Activated B cell treated with CpG ODN at 0.5 μM for 24 hours (primary cell): ENCODE measurements around the gene USP35. TPM values are rescaled to one million over a fixed set of nuclear protein-coding genes. Genes with fewer than 3 reads are reported as not detected.

Source experiments
- ATAC-seq: fragments of 200-7000 bp; cut with Tn5 transposase; one replicate; pipeline ENCODE4 v1.10.0; 2021; ENCODE audit warnings: low read depth, mild to moderate bottlenecking, moderate library complexity
- CTCF ChIA-PET: fragments of 350-600 bp; sonication (Branson Sonifier 250); formaldehyde crosslinking; loops from one replicate; lab custom pipeline; 2021; ENCODE audit warnings: antibody characterized with exemption; lab: Charles Lee
- POLR2A ChIA-PET: fragments of 350-600 bp; sonication (Branson Sonifier 250); formaldehyde crosslinking; loops from one replicate; lab custom pipeline; 2021; ENCODE audit warnings: antibody characterized with exemption; lab: Charles Lee
- DNase-seq: peaks from one replicate; pipeline ENCODE4 v3.0.0; 2022
- H3K27ac Mint-ChIP-seq: one replicate; pipeline ENCODE4 v1.8.0; 2020; ENCODE audit warnings: mixed read lengths
- H3K27me3 Mint-ChIP-seq: one replicate; pipeline ENCODE4 v1.8.0; 2021; ENCODE audit warnings: mixed read lengths
- H3K36me3 Mint-ChIP-seq: one replicate; pipeline ENCODE4 v1.8.0; 2021; ENCODE audit warnings: low read depth, mixed read lengths
- H3K4me1 Mint-ChIP-seq: one replicate; pipeline ENCODE4 v1.8.0; 2021; ENCODE audit warnings: mixed read lengths
- H3K4me3 Mint-ChIP-seq: one replicate; pipeline ENCODE4 v1.8.0; 2020; ENCODE audit warnings: mild to moderate bottlenecking, mixed read lengths
- H3K9me3 Mint-ChIP-seq: one replicate; pipeline ENCODE4 v1.8.0; 2020; ENCODE audit warnings: mixed read lengths
- intact Hi-C: fragments of 100-400 bp; cut with micrococcal nuclease; formaldehyde crosslinking; loops from one replicate; pipeline ENCODE4 v1.15.1; 2024
- total RNA-seq: library from RNA; stranded (reverse); gene quantifications from 2 replicates; pipeline ENCODE4 v1.2.3, GENCODE V29; 2022
- TF ChIP-seq, protein P1 (sequence below): fragments of 200-600 bp; IDR thresholded peaks from one replicate; pipeline ENCODE4 v1.8.0; 2022; ENCODE audit warnings: antibody characterized with exemption, mild to moderate bottlenecking

The USP35 gene
- total RNA-seq, 1 donor from 2014 or later: 4.9 TPM

DNA sequence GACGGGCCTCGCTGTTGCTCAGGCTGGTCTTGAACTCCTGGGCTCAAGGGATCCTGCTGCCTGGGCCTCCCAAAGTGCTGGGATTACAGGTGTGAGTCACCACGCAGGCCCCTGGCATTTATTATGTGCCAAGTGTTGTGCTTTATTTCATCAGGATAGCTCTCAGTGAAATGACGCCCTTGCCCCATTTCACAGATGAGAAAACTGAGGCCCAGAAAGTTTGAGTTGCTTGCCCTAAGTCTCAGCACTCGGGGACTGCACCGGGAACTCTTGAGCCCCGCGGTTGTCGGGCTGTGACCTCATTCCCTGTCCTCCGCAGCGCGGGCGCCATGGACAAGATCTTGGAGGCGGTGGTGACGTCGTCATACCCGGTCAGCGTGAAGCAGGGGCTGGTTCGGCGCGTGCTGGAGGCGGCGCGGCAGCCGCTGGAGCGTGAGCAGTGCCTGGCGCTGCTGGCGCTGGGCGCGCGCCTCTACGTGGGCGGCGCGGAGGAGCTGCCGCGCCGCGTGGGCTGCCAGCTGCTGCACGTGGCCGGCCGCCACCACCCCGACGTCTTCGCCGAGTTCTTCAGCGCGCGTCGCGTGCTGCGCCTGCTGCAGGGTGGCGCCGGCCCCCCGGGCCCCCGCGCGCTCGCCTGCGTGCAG is 7.3 kb downstream of the USP35 start:
- no peak overlapping the region for H3K27ac Mint-ChIP-seq
- ChIA-PET POLR2A (interaction anchor here (1.3 kb wide), 1 partner anchor 57 kb away, joined by 3 read pairs; the partner anchor contains the start of gene ALG8), CTCF (no interaction called here)
- ATAC-seq (no peak), DNase-seq (no peak)
- H3K4me1 Mint-ChIP-seq: peaks cover 3% of the 10 kb centered on the region
- intact Hi-C loops: no loop called here
- no peak overlapping the region for H3K4me3 Mint-ChIP-seq
- TF ChIP-seq, protein P1, sequence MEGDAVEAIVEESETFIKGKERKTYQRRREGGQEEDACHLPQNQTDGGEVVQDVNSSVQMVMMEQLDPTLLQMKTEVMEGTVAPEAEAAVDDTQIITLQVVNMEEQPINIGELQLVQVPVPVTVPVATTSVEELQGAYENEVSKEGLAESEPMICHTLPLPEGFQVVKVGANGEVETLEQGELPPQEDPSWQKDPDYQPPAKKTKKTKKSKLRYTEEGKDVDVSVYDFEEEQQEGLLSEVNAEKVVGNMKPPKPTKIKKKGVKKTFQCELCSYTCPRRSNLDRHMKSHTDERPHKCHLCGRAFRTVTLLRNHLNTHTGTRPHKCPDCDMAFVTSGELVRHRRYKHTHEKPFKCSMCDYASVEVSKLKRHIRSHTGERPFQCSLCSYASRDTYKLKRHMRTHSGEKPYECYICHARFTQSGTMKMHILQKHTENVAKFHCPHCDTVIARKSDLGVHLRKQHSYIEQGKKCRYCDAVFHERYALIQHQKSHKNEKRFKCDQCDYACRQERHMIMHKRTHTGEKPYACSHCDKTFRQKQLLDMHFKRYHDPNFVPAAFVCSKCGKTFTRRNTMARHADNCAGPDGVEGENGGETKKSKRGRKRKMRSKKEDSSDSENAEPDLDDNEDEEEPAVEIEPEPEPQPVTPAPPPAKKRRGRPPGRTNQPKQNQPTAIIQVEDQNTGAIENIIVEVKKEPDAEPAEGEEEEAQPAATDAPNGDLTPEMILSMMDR: no peak
- H3K9me3 Mint-ChIP-seq: no peaks in the 10 kb centered on the region
- no peaks in the 10 kb centered on the region for H3K27me3 Mint-ChIP-seq
- H3K36me3 Mint-ChIP-seq: no peaks in the 10 kb centered on the region

DNA sequence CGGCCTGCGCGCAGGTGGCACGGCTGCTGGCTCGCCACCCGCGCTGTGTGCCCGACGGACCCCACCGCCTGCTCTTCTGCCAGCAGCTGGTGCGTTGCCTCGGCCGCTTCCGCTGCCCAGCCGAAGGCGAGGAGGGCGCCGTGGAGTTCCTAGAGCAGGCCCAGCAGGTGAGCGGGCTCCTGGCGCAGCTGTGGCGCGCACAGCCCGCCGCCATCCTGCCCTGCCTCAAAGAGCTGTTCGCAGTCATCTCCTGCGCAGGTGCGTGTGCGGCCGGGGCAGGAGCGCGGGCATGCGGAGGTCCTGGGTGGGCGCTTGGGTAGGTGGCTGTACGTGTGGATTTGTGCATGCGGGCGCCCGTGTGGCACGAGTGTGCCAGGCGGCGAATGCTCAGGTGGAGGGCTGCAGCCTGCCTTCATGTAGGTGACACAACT is 8.0 kb downstream of the USP35 start:
- Mint-ChIP-seq H3K4me1 (peaks cover 4% of the 10 kb centered on the region), H3K27me3 (no peaks in the 10 kb centered on the region), H3K9me3 (no peaks in the 10 kb centered on the region), H3K36me3 (no peaks in the 10 kb centered on the region), H3K27ac (no peak overlapping the region), H3K4me3 (no peak overlapping the region)
- ChIA-PET CTCF (no interaction called here), POLR2A (interaction anchor here (1.3 kb wide), 1 partner anchor 58 kb away, joined by 3 read pairs; the partner anchor contains the start of gene ALG8)
- no peak for ATAC-seq
- intact Hi-C loops: no loop called here
- TF ChIP-seq, protein P1: no peak
- DNase-seq: no peak

DNA sequence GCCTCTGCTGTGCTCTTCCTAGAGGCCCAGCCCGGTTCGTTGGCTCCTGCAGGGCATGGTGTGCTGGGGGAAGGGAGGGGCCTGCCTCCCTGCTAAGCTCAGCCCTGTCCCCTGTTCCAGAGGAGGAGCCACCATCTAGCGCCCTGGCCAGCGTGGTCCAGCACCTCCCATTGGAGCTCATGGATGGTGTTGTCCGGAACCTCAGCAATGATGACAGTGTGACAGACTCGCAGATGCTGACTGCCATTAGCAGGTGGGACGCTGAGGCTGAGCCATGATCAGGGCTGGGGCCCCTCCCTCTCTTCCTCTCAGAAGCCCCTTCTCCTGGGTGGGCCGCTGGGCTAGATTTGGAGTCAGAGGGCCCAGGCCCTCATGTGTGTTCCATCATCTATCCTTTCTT is 9.1 kb downstream of the USP35 start:
- Mint-ChIP-seq H3K4me1 (peaks cover 12% of the 10 kb centered on the region), H3K36me3 (no peaks in the 10 kb centered on the region), H3K9me3 (no peaks in the 10 kb centered on the region), H3K4me3 (no peak overlapping the region), H3K27ac (no peak overlapping the region), H3K27me3 (no peaks in the 10 kb centered on the region)
- TF ChIP-seq, protein P1: no peak
- ChIA-PET POLR2A (no interaction called here), CTCF (no interaction called here)
- ATAC-seq: no peak
- intact Hi-C loops: no loop called here
- no peak for DNase-seq

DNA sequence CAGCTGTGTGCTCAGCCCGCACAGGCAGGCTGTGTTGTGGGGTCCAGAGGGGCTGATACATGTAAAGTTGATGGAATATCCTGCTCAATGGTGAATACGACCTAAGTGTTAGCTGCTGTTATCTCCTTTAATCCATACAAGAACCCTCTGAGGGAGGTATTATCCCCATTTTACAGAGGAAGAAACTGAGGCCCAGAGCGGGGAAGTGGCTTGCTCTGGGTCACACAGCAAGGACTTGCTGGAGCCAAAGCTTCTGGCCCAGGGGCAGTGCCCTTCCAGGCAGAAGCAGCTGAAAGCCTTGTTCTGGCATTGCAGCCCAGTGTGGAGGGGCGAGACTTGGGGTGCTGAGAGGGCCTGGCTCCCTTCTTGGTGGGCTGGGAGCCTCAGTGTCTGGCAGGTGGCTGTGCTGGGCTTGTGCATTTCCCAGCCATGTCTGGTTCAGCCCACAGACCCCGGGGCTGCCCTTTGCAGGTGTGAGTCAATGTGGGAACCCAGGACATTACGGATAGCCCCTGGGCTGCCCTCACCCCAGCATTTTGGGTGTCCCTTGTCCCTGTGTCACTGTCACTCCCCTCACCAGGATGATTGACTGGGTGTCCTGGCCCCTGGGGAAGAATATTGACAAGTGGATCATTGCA is 10.4 kb downstream of the USP35 start:
- Mint-ChIP-seq H3K9me3 (no peaks in the 10 kb centered on the region), H3K4me1 (peaks cover 15% of the 10 kb centered on the region), H3K27ac (no peak overlapping the region), H3K27me3 (no peaks in the 10 kb centered on the region), H3K36me3 (no peaks in the 10 kb centered on the region), H3K4me3 (no peak overlapping the region)
- intact Hi-C loops: no loop called here
- CTCF ChIA-PET: no interaction called here
- TF ChIP-seq, protein P1: no peak
- POLR2A ChIA-PET: no interaction called here
- ATAC-seq: no peak
- DNase-seq: no peak

DNA sequence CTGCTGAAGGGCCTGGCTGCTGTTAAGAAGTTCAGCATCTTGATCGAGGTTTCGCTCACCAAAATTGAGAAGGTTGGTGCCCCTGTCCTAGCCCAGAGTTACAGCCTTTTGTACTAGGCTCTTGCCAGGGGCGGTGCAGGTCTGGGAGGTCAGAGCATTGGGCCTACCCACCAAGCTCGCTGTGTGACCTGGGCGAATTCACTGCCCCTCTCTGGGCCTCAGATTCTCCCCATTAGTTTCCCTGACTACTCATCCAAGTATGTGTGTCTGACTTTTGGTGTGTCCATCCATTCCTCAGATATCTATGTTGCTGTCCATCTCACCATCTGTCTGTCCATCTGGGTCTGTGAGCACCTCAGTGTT is 10.9 kb downstream of the USP35 start:
- peaks cover 15% of the 10 kb centered on the region for H3K4me1 Mint-ChIP-seq
- intact Hi-C loops: no loop called here
- CTCF ChIA-PET: no interaction called here

More for the DNA sequence above, 10.9 kb downstream of the USP35 start:
- Mint-ChIP-seq H3K27ac (no peak overlapping the region), H3K4me3 (no peak overlapping the region), H3K36me3 (no peaks in the 10 kb centered on the region), H3K27me3 (no peaks in the 10 kb centered on the region), H3K9me3 (no peaks in the 10 kb centered on the region)
- POLR2A ChIA-PET: no interaction called here
- ATAC-seq (no peak), DNase-seq (no peak)
- TF ChIP-seq, protein P1: no peak
